CD4-positive, alpha-beta T cell treated with Interleukin-17A for 1 hour (primary cell): ENCODE data around the gene PHYH.
"Not testable (repeated sequence)": the region's sequence is repeated elsewhere in the genome, so short reads cannot be mapped to it uniquely, and the experiment has no call there.

Source experiments
- DNase-seq: peaks from one replicate; pipeline ENCODE4 v3.0.0-alpha.2; 2020

The PHYH gene

DNA sequence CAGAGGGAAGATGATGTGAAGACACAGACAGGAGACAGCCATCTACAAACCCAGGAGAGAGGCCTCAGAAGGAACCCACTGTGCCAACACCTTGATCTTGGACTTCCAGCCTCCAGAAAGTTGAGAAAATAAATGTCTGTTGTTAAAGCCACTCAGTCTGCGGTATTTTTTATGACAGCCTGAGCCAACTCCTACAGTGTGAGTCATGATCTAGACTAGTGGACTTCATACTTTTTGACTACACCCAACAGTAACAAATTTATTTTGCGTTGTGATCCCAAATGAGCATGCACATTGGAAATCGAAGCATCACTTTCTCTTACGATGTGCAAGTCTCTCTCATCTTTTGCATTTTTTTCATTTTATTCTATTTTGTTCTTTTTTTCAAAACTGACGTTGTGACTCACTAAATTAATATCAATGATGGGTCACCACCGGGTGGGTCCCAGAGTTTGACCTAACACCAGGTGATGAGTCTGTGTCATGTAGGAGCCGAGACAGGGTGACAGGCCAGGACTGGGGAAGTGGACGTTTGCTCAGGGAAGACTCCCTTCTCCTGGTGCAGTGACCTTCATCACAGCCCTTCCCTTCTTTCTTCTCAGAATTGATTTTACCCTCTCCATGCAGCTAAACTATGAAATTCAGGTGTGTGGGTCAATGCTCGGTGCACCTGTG, 28.9 kb downstream of the PHYH start:
- DNase-seq, result no peak

DNA sequence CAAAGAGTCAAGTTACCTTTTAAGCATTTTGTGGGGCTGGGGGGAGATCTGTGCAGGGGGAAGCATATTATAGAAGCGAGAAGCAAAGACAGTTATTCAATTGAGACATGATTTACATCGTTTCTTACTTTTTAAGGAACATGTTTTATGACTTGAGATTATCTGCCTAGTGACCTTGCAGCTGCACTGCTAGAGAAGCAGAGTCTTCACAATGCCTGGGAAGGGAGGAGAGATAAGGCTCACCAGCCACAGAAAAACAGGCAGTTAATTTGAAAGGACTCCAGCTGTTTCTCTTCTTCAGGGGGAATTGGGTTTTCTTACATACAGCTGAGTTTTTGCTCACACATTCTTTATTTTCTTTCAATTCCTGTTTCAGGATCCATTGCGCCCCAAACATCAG, 31.0 kb downstream of the PHYH start:
- DNase-seq, result no peak

DNA sequence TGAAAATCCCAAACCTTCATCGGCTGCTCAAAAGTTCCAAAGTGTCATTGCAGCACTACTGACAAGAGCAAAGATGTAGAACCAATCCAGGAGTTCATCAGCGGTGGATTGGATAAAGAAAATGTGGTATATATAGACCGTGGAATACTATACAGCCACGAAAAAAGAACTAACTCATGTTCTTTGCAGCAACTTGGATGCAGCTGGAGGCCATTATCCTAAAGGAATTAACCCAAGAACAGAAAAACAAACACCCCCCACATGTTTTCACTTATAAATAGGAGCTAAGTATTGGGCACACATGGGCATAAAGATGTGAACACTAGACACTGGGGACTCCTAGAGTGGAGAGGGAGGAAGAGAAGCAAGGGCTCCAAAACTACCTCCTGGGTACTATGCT, 31.6 kb downstream of the PHYH start:
- DNase-seq, result no peak

DNA sequence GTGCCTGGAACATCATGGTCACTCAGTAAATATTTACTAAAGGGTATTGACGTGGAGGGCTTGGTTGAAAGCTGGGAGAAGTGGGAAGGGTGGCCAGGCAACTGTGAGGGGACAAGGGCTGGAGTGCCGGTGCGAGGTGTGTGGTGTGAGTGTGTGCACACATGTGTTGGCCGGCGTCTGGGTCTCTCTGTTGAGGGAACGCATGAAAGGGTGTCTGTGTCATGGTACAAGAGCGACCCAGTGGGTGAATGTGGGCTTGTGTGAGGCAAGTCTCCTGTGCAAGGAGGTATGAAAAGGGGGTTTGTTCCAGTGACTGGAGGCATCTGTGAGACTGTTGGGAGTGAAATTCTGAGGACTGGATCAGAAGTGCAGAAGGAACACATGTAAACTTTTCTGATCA, 36.3 kb downstream of the PHYH start:
- no peak for DNase-seq

DNA sequence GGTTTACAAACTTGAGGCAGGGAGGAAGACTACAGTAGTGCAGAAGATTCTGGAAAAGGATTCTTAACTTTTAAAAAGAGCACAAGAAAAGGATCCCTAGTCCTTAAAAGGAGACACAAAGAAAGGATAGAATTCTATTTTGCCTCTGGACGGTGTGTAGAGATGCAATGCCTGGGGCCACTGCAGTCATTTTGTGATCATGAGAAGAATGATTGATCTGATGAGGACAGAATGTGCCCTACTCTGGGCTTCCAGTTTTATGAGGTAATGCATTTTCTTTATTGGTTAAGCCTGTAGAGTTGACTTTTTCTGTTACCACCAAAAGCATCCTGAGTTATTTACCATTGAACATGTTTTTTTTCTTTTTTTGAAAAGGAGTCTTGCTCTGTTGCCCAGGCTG, 37.4 kb downstream of the PHYH start:
- DNase-seq, result no peak

DNA sequence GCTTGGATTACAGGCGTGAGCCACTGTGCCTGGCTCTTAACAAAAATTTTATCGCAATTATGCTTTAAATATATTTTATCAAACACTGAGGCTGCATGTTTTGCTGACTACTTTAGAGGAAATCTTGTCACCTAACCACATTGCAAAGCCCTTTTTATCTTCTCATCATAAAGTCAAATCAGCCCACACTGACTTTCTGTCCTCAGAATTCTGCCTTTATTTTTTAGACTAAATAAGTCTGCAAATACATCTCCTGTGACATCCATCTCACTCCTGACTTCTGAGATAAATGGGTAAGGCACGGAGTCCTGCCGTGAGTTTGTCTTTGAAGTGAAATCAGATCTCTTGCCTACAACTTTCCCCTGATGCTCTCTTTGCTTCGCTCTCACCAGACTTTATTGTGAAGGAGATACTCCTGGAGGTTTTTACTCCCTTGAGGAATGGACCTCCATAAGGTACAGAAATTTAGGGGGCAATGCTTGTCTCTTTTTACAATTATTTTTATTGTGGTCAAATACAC, 42.2 kb downstream of the PHYH start:
- no peak for DNase-seq

DNA sequence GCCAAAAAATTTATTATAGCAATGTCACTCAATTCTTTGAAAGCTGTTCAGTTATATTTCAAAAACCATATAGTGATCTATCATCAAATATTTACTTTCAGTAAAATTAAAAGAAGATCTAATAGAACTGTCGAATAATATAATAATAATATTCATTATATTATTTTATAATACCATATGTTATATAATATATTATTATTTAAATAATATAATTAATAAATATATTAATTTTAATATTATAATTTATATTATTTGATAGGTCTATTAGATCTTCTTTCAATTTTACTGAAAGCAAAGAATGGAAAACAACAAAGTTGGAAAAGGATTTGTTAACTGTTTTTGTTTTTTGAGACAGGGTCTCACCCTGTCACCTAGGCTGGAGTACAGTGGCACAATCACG, 43.2 kb downstream of the PHYH start:
- no peak for DNase-seq

DNA sequence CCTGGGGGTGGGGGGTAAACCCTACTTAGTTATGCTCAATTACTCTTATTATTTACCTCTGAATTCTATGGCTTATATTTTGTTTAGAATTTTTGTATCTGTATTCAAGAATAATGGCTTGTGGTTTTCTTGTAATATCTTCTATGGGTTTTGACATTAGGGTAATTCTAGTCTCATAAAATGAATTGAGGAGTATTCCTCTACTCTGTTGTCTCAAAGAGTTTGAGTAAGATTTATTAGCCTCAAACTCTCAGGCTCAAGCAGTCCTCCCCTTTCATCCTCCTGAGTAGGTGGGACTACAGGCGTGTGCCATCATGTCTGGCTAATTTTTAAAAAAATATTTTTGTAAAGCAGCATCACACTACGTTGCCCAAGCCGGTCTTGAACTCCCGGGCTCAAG, 46.1 kb downstream of the PHYH start:
- no peak for DNase-seq

DNA sequence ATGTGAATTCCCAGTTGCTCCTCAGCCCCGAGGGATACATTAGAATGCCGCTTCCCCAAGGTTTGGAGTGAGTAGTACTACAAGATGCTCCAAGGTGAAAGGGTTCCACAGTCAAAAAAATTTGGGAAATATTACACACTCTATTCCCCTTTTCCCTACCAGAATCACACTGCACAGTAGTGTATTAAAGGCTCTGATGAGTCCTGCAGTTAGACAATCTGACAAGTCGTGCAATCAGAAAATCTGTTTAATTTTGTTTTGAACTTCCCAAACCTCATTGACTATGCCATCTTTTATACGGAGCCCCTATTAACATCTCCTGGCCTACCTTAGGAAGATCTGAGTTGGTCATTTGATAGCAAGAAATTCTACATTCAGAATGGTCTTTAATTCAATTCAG, 52.1 kb downstream of the PHYH start:
- no peak for DNase-seq

DNA sequence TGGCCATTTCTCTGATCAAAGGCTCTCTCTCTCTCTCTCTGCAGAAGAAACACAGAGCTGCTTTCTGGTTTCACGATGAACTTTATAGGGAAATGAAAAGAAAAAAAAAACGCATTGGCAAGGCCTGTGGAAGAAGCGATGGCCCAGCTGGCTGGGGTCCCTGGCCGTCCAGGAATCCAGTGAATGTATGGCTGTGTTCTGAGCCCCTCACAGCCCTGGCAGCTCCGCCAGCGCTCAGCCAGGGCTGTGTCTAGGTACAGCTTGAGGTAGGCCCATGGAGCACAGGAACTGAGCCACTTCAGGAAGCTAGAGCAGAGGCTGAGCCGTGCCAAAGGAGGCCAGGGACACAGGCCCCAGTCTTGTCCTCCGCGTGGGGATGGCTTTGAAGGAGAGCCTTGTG, 52.6 kb downstream of the PHYH start:
- DNase-seq, result no peak

DNA sequence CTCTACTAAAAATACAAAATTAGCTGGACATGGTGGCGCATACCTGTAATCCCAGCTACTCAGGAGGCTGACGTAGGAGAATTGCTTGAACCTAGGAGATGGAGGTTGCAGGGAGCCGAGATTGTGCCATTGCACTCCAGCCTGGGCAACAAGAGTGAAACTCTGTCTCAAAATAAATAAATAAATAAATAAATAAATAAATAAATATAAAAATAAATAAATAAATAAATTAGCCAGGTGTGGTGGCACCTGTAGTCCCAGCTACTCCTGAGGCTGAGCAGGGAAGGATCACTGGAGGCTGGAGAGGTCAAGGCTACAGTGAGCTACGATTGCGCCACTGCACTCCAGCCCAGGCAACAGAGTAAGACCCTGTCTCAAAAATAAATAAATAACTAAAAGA, 57.6 kb downstream of the PHYH start:
- DNase-seq, result not testable (repeated sequence)

DNA sequence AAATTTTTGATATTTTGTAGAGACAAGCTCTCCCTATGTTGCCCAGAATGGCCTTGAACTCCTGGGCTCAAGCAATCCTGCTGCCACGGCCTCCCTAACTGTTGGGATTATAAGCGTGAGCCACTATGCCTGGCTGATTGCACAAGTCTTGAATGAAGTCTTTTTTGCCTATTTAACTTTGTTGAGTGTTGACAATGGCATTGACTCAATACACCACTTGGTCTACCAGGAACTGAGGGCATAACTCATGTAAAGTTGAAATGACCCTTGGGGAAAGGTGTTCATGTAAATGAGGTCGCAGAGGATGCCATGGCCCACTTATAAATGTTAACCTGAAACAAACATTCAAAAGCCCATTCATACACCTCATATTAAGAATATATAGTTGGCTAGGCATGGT, 58.3 kb downstream of the PHYH start:
- no peak for DNase-seq

DNA sequence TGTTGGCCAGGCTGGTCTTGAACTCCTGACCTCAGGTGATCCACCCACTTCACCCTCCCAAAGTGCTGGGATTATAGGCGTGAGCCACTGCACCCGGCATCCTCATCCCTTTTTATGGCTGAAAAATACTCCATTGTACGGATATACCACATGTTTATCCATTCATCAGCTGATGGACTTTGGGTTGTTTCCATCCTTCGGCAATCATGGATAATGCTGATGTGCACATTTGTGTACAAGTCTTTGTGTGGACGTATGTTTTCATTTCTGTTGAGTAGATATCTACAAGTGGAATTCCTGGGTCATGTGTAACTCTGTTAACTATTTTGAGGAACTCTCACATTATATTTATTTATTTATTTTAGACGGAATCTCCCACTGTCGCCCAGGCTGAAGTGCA, 59.9 kb downstream of the PHYH start:
- DNase-seq, result no peak

DNA sequence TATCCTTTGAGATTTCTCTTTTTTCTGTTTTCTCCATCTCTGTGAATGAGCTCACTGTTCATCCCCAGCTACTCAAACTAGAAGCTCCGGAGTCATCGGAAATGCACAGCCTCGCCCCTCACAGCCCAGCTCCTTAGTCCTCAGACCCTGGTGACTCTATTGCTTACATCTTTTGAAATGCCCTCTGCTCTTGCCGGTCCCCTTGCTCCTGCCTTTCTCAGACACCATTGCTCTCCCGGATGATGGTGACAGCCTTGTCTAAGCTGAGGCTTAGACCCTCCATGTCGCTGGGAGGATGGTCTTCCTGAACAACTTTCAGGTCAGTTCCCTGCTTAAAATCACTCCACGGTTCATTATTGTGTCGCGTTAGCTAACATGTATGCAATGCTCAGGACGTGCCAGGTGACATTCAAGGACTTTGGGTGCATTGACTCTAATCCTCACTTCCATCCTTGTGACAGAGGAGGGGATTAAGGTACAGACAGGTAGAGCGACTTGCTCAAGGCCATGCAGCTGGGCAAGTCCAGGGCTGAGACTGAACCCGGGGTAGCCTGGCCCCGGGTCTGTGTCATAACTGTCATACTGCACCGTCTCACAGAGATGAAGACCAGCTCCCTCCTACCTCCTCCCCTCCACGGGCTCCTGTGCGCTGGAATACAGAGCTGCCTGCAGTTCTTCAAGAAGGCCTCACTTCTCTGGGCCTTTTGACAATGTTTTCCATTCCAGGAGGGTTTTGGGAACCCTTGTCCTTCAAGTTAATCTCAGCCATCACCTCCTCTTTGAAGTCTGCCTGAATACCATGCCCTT, 61.4 kb downstream of the PHYH start:
- no peak for DNase-seq

DNA sequence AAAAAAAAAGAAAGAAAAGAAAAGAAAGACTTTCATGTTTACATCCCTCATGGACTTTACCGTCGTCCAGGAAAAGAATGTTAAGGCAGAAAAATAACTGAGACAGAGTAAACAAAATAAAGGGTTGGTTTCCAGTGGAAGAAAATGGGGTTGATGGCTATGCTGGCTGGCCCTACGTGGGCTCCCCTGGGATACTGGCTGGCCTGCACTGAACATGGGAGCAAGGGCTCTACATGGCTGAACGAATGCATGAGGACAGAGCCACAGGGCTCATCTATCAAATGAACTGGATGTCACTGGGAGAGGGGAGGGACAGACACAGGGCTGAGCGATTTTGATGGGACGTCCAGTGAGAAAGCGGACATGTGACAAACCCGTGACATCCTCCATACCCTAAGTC, 63.2 kb downstream of the PHYH start:
- DNase-seq, result no peak

DNA sequence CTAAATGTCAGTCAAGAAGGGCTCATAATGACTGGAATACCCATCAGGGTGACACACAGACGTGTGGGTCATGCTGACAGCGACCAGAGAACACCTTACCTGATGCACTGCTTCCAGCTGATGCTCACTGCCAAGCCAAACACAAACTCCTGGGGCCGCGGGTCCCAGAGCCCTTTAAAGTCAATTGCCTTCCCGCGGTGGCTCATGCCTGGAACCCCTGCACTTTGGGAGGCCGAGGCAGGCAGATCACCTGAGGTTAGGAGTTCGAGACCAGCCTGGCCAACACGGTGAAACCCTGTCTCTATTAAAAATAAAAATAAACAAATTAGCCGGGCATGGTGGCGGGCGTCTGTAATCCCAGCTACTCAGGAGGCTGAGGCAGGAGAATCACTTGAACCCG, 65.1 kb downstream of the PHYH start:
- not testable (repeated sequence) for DNase-seq

DNA sequence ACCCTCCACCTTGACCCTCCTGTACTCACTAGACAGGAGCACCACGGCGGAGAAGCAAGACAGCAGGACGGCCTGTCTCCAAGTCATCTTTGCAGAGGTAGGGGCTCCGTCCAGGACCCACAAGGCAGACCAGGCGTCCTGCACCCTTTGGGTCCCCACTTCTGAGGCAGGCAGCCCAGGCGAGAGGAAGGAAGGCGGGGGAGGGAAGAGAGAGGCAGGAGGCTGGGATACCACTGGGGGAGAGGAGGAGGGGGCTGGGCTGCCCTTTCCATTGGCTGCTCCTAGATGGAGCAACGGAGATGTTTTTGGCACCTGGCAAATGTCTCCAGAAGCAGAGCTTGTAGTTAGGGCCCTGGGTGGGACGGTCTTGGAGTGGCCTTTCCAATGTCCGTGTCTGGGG, 65.7 kb downstream of the PHYH start, which contains the start of gene UCMA:
TSS of gene UCMA (minus strand) at position 203 of the 400 bp plus-strand sequence. CDS start at position 87, 116 bp downstream.
- no peak for DNase-seq

DNA sequence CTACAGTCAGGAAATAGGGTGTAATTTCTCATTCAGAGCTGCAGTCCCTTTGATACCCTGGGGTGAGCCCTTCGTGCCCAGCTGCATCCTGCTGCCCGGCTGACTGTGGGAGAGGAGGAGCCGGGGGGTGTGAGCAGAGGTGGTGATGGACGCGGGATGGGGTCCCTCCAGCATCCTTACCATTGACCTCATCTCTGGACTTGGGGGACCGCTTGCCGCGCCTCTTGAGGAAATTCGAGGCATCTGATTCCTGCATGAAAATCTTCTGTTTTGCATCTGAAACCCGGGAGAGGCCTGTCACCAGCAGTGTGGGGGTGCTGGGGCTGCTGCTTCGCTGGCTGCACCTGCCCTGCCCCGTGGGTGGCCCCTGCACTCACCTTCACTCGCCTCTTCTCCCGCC, 66.5 kb downstream of the PHYH start:
- DNase-seq, result no peak

DNA sequence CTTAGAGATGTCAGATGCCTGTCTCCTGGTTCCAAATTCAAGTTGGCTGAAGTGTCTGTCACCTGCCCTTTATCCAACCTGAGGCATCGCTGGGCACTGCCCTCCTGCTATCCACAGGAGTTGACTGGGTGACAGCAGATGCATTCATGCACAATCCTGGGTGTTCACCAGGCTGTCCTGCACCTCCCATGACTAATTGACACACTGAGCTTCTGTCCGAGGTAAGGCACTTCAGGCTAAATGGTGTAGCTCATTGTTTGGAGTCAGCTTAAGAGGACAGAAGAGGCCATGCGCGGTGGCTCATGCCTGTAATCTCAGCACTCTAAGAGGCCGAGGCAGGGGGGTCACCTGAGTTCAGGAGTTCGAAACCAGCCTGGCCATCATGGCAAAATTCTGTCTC, 68.1 kb downstream of the PHYH start:
- DNase-seq, result no peak

DNA sequence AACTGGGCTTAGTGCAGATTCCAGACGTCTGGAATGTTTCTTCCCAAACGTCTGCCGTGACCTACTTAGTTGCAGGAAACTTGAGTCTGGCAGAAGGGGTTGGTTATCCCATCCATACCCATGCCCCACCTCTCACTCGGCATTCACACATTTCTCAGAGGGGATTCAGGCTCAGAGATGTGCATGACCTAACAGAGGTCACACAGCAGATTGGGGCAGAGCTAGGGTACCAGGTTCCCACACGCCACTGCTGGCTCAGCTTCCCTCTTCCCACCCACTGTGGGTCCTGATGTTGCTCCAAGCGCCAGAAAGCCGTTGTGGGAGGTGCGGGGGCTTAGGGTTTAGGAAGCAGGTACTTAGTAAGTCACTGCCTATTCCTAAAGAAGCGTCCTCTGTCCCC, 68.7 kb downstream of the PHYH start:
- DNase-seq, result no peak
